ENCODE measurements around the gene SLC6A8. TPM values are rescaled to one million over a fixed set of nuclear protein-coding genes. Genes with fewer than 3 reads are reported as not detected.
A peak's percentile ranks its signal among the peaks of the same experiment; 100 is the strongest.
"Not testable (repeated sequence)": the region's sequence is repeated elsewhere in the genome, so short reads cannot be mapped to it uniquely, and the experiment has no call there.

Gene SLC6A8
- total and polyA plus RNA-seq, 11 donors: 113 to 241 (median 179) TPM

GRCh38 chrX:153703036-153703370 lies 15.3 kb downstream of the SLC6A8 start:
- peak in 3 of 5 donors; percentile 57 to 84 (median 60) for DNase-seq
- intact Hi-C loops (cut with DNase I): no loop called here
- 45 to 70% (median 58%) methylated on average over 10 to 16 of the region's 16 CpGs for WGBS, 4 donors
- Histone ChIP-seq H3K9me3 (no peaks in the 10 kb centered on the region), H3K36me3 (peaks cover 0 to 25% (median 3%) of the 10 kb centered on the region in 9 donors), H3K4me1 (peaks cover 0 to 31% (median 0%) of the 10 kb centered on the region in 12 donors), H3K4me3 (no peak overlapping the region), H3K27me3 (no peaks in the 10 kb centered on the region), H3K27ac (peak overlapping the region in 7 of 12 donors; percentile 24 to 86 (median 75))
- no peak for TF ChIP-seq POLR2A (IDR thresholded peaks at IDR 0.05)
- TF ChIP-seq, protein P1, sequence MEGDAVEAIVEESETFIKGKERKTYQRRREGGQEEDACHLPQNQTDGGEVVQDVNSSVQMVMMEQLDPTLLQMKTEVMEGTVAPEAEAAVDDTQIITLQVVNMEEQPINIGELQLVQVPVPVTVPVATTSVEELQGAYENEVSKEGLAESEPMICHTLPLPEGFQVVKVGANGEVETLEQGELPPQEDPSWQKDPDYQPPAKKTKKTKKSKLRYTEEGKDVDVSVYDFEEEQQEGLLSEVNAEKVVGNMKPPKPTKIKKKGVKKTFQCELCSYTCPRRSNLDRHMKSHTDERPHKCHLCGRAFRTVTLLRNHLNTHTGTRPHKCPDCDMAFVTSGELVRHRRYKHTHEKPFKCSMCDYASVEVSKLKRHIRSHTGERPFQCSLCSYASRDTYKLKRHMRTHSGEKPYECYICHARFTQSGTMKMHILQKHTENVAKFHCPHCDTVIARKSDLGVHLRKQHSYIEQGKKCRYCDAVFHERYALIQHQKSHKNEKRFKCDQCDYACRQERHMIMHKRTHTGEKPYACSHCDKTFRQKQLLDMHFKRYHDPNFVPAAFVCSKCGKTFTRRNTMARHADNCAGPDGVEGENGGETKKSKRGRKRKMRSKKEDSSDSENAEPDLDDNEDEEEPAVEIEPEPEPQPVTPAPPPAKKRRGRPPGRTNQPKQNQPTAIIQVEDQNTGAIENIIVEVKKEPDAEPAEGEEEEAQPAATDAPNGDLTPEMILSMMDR (IDR thresholded peaks at IDR 0.05): no peak
- ATAC-seq: peak in 2 of 4 donors; percentile 5 to 16

GRCh38 chrX:153704021-153704526 lies 16.3 kb downstream of the SLC6A8 start:
- H3K36me3 ChIP-seq: peaks cover 0 to 20% (median 3%) of the 10 kb centered on the region in 9 donors
- ATAC-seq (no peak), DNase-seq (peak in 1 of 5 donors; percentile 40)
- H3K27me3 ChIP-seq: no peaks in the 10 kb centered on the region
- no peak overlapping the region for H3K4me3 ChIP-seq
- TF ChIP-seq POLR2A (IDR thresholded peaks at IDR 0.05): no peak
- TF ChIP-seq, protein P1 (IDR thresholded peaks at IDR 0.05): no peak
- WGBS, 4 donors: 78 to 90% (median 85%) methylated on average over 14 to 18 of the region's 18 CpGs
- H3K9me3 ChIP-seq: no peaks in the 10 kb centered on the region
- intact Hi-C loops (cut with DNase I): no loop called here
- H3K4me1 ChIP-seq: peaks cover 0 to 37% (median 4%) of the 10 kb centered on the region in 12 donors
- H3K27ac ChIP-seq: peak overlapping the region in 10 of 12 donors; percentile 60 to 87 (median 78)

DNA sequence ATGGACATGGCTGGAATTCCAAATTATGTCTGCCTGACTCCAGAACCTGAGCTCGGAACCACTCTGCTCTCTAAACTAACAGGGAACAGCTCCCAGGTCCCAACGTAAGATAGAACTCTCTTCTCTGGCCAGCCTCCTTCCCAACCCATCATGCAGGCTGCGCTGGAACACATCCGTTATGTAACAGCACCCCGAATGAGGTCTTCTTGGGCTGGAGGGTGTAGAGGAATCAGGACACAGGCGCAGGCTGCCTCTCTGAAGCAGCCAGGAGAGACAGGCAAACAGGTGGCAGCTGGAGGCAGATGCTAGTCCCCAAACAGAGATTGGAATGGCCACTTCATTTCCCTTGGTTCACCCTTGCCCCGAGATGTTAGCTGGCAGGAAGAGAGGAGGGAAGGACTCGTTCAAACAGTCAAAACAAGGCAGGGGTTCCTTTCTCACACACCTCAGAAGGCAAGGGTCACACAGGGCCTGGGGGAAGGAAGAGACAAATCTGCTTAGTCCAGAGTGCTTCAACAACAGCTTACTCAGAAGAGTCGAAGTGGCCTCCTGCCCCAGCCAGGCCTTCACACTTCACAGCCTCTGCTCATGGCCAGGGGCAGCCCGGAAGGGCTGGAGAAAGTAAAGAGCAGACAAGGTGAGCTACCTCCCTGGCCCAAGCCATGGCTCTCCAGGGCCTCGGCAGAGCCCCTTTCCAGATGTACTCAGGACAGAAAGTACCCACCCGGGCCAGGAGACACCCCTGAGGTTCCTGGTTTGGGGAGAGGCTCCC lies 17.1 kb downstream of the SLC6A8 start:
- H3K27me3 ChIP-seq; H3K9me3 ChIP-seq; DNase-seq; intact Hi-C loops (cut with DNase I); H3K4me3 ChIP-seq: not testable (repeated sequence)
- Histone ChIP-seq H3K27ac (peak overlapping the region; percentile 40 to 87 (median 74)), H3K4me1 (peaks cover 0 to 31% (median 4%) of the 10 kb centered on the region in 12 donors), H3K36me3 (peaks cover 0 to 26% (median 3%) of the 10 kb centered on the region in 9 donors)
- ATAC-seq: peak in 2 of 4 donors; percentile 0
- WGBS, 4 donors: 62 to 70% (median 64%) methylated on average over 10 to 11 of the region's 12 CpGs

GRCh38 chrX:153705403-153706060 lies 17.8 kb downstream of the SLC6A8 start:
- Histone ChIP-seq H3K27ac (peak overlapping the region; percentile 46 to 87 (median 74)), H3K4me3 (peak overlapping the region in 10 of 12 donors; percentile 2 to 49 (median 34)), H3K4me1 (peaks cover 0 to 31% (median 4%) of the 10 kb centered on the region in 12 donors), H3K36me3 (peaks cover 0 to 31% (median 3%) of the 10 kb centered on the region in 9 donors)
- peak; percentile 52 to 66 (median 61) for ATAC-seq
- TF ChIP-seq, protein P1 (IDR thresholded peaks at IDR 0.05): peak in 2 of 12 donors; percentile 12 to 35
- TF ChIP-seq POLR2A (IDR thresholded peaks at IDR 0.05): peak in 1 of 2 donors; percentile 42
- H3K9me3 ChIP-seq; H3K27me3 ChIP-seq; intact Hi-C loops (cut with DNase I): not testable (repeated sequence)
- DNase-seq: peak in 2 of 5 donors; percentile 39 to 68
- 46 to 67% (median 61%) methylated on average over 17 to 18 of the region's 18 CpGs for WGBS, 4 donors

All from heart left ventricle (tissue), 16 donors.